ENCODE data around the gene SEPHS1.

GRCh38 chr10:13351340-13351915, 3.3 kb upstream of the SEPHS1 start:
- TF ChIP-seq CTCF (IDR thresholded peaks at IDR 0.05): no peak
- no peak for TF ChIP-seq POLR2A (IDR thresholded peaks at IDR 0.05)

Measured in Peyer's patch (tissue), 4 donors.